Neuronal stem cell (in vitro differentiated cells): Measurements from ENCODE around the gene PABPN1.

Source experiments
- DNase-seq: peaks from one replicate; pipeline ENCODE4 v3.0.0-alpha.2; 2013; ENCODE audit warnings: low spot score
- H2AFZ ChIP-seq: one replicate; pipeline ENCODE4 v1.6.1; 2013; ENCODE audit warnings: mild to moderate bottlenecking, low read length, inconsistent platforms
- H2AK5ac ChIP-seq: 2 replicates; pipeline ENCODE4 v1.6.1; 2013; ENCODE audit warnings: low read depth, mild to moderate bottlenecking, inconsistent platforms, low read length, moderate library complexity, mixed read lengths
- H2BK120ac ChIP-seq: 2 replicates; pipeline ENCODE4 v1.6.1; 2013; ENCODE audit warnings: low read depth, mild to moderate bottlenecking, inconsistent platforms, low read length, moderate library complexity, mixed read lengths
- H2BK12ac ChIP-seq: one replicate; pipeline ENCODE4 v1.6.1; 2013; ENCODE audit warnings: low read length, inconsistent platforms
- H2BK15ac ChIP-seq: 2 replicates; pipeline ENCODE4 v1.6.1; 2013; ENCODE audit warnings: mild to moderate bottlenecking, low read length, inconsistent platforms, mixed read lengths
- H2BK5ac ChIP-seq: one replicate; pipeline ENCODE4 v1.6.1; 2013; ENCODE audit warnings: inconsistent platforms, mild to moderate bottlenecking, low read length, moderate library complexity
- H3K14ac ChIP-seq: one replicate; pipeline ENCODE4 v1.6.1; 2013; ENCODE audit warnings: low read length, inconsistent platforms
- H3K18ac ChIP-seq: 2 replicates; pipeline ENCODE4 v1.6.1; 2013; ENCODE audit warnings: low read length, inconsistent platforms
- H3K23ac ChIP-seq: 2 replicates; pipeline ENCODE4 v1.6.1; 2013; ENCODE audit warnings: low read depth, mild to moderate bottlenecking, mixed read lengths, low read length, inconsistent platforms; ENCODE audit not compliant: poor library complexity
- H3K27ac ChIP-seq: replicated peaks from 3 replicates; pipeline ENCODE4 v1.5.1; 2013; ENCODE audit warnings: low read length, inconsistent platforms
- H3K27me3 ChIP-seq, 3 experiments: 2 replicates each; pipeline ENCODE4 v1.6.1; 2013; ENCODE audit warnings: low read length in 3 of 3, mild to moderate bottlenecking in 2 of 3, inconsistent platforms in 1 of 3, low read depth in 1 of 3, mixed read lengths in 1 of 3, moderate library complexity in 1 of 3; ENCODE audit not compliant: control insufficient read depth in 3 of 3, insufficient read depth in 3 of 3
- H3K36me3 ChIP-seq, 2 donors: replicated peaks in 1 of 2; 2 replicates each; pipeline ENCODE4 v1.6.1; 2013; ENCODE audit warnings: low read length in 2 of 2; ENCODE audit not compliant: control insufficient read depth in 2 of 2, insufficient read depth in 2 of 2
- H3K4ac ChIP-seq: 2 replicates; pipeline ENCODE4 v1.6.1; 2013; ENCODE audit warnings: inconsistent platforms, mild to moderate bottlenecking, low read length, moderate library complexity
- H3K4me1 ChIP-seq, 2 donors: 1 replicate in 1 of 2; 2 replicates in 1 of 2; pipeline ENCODE4 v1.6.1; 2013; ENCODE audit warnings: low read length in 2 of 2, low read depth in 1 of 2; ENCODE audit not compliant: control insufficient read depth in 2 of 2, insufficient read depth in 1 of 2
- H3K4me2 ChIP-seq: one replicate; pipeline ENCODE4 v1.6.1; 2013; ENCODE audit warnings: mild to moderate bottlenecking, low read length, inconsistent platforms; ENCODE audit not compliant: insufficient read depth, poor library complexity, severe bottlenecking
- H3K4me3 ChIP-seq, 2 donors: 2 replicates each; pipeline ENCODE4 v1.5.1; 2013; ENCODE audit warnings: low read length in 2 of 2, mild to moderate bottlenecking in 2 of 2, inconsistent platforms in 1 of 2, moderate library complexity in 1 of 2
- H3K79me1 ChIP-seq: one replicate; pipeline ENCODE4 v1.6.1; 2013; ENCODE audit warnings: low read depth, mild to moderate bottlenecking, inconsistent platforms, low read length, moderate library complexity
- H3K9ac ChIP-seq: one replicate; pipeline ENCODE4 v1.6.1; 2013; ENCODE audit warnings: mild to moderate bottlenecking, low read depth, low read length, inconsistent platforms; ENCODE audit not compliant: poor library complexity
- H3K9me3 ChIP-seq, 2 donors: replicated peaks in 1 of 2; 2 replicates each; pipeline versions ENCODE3 to v1.6.1; 2013; ENCODE audit warnings: low read length in 2 of 2, mild to moderate bottlenecking in 2 of 2, inconsistent platforms in 1 of 2, low read depth in 1 of 2, mixed read lengths in 1 of 2, moderate library complexity in 1 of 2; ENCODE audit not compliant: control insufficient read depth in 2 of 2, insufficient read depth in 1 of 2
- H4K8ac ChIP-seq: one replicate; pipeline ENCODE4 v1.6.1; 2013; ENCODE audit warnings: low read depth, mild to moderate bottlenecking, inconsistent platforms, low read length, moderate library complexity
- H4K91ac ChIP-seq: one replicate; pipeline ENCODE4 v1.6.1; 2013; ENCODE audit warnings: low read length, low read depth, mild to moderate bottlenecking, inconsistent platforms; ENCODE audit not compliant: poor library complexity
- WGBS, 2 donors: extraction: QIAGEN DNeasy Blood & Tissue Kit; methylation state at CpG; one replicate each; pipeline ENCODE4 v1.1.7; 2013; ENCODE audit warnings: missing lambda C conversion rate in 2 of 2, mixed read lengths in 1 of 2; ENCODE audit not compliant: insufficient read length in 2 of 2, insufficient replicate concordance in 1 of 2; ENCODE audit errors: extremely low coverage in 2 of 2; 5-methylcytosine and 5-hydroxymethylcytosine counted together

PABPN1 gene

DNA sequence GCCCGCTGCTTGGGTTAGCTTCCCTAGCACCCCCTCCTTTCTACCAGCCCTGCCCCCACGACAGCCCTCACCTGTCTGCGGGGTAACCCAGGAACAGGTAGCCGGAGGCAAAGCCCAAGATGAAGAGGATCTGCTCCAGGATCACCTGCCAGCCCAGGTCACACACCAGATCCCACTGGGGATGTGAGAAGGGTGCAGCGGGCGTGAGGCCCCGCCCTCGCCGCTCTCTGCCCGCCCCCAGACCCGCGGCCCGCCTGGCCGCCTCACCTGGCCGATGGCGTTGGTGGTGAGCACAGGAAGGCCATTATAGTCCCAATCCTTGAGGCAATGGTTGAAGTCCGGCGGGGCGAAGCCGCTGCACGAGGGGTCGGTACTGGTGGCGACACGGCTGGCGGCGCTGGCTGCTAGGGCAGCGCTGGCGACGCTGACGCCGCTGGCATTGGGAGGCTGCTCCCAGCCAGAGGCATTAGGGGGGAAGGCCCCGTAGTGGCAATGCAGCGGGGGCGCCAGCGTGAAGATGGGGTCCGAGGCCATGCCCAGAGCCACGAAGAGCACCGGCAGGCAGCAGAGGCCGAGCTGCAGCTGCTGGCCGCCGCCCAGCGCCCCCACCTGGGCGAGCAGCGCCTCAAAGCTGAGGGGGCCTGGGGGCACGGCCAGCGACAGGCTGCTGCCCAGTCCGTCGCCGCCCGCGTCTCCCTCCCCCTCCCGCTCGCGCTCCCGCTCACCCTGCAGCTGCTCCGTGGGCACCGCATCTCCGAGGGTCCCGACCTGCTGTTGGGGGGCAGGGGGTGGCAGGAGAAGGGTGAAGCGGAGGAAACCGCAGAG lies 30.6 kb downstream of the PABPN1 start:
- peak overlapping the region; percentile 40 for H3K4ac ChIP-seq
- H3K9me3 ChIP-seq: no peaks in the 10 kb centered on the region
- H2AFZ ChIP-seq: peak overlapping the region; percentile 94
- H3K27ac ChIP-seq: no peak overlapping the region
- H2BK5ac ChIP-seq: peak overlapping the region; percentile 85
- WGBS, 2 donors: no CpG with 5 or more reads among the region's 61 CpGs
- peak overlapping the region; percentile 48 for H4K91ac ChIP-seq
- H2BK12ac ChIP-seq: peak overlapping the region; percentile 48
- peak overlapping the region; percentile 99 for H3K9ac ChIP-seq
- peaks cover 0 to 3% (median 0%) of the 10 kb centered on the region in 3 experiments for H3K27me3 ChIP-seq
- peak overlapping the region; percentile 75 for H3K23ac ChIP-seq
- peak overlapping the region; percentile 70 to 92 for H3K4me3 ChIP-seq
- H3K79me1 ChIP-seq: no peaks in the 10 kb centered on the region
- no peak overlapping the region for H4K8ac ChIP-seq
- peak; percentile 41 for DNase-seq
- H3K18ac ChIP-seq: peak overlapping the region; percentile 99
- H3K36me3 ChIP-seq: peaks cover 11 to 23% of the 10 kb centered on the region in 2 donors
- peak overlapping the region; percentile 40 for H2BK15ac ChIP-seq
- peak overlapping the region; percentile 99 for H3K4me2 ChIP-seq
- H3K4me1 ChIP-seq: peaks cover 0 to 9% of the 10 kb centered on the region in 2 donors
- peak overlapping the region; percentile 25 for H2BK120ac ChIP-seq
- peak overlapping the region; percentile 97 for H3K14ac ChIP-seq
- peak overlapping the region; percentile 66 for H2AK5ac ChIP-seq

DNA sequence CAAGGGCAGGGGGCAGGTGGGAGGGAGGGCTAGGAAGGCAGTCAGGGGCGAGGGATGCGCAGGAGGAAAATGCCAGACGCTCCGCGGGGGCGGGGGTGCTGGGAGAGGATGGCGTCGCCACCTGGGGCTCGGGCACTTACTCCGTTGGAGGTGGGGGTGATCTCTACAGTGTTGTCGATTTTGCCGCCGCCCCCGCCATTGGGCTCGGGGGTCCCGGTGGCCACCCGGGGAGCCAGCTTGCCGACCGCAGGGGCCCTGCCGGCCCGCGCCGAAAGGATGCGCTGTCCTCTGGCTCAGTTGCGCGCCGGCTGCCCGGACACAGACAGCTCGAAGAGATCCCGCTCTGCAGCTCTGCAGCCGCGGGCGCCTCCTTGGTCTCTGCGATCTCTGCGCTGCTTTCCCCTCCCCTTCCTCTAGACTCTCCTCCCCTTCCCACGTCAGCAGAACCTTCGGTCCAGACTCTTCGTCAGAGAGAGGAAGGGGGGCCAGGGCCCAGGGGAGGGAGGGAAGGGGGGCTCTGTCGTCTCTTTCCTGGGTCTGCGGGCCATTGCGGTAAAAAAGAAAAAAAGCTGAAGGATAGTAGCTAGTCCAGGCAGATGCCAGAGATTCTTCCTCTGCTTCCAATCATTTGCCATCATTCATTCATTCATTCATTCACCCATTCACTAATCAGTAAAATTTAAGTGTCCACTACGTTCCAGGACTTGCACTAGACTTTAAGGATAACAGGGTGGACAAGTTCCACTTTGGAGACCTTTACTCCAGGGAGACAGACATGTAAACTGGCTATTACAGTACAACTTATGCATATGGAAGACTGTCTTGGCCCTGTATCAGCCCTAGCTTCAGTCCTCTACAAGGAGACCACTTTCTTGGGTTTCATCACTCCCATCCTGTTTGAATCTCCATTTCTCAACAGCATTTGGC lies 31.5 kb downstream of the PABPN1 start, which contains the start of gene SLC22A17:
Gene SLC22A17 (minus strand): TSS at position 382 of the 927 bp plus-strand sequence.
- peak; percentile 82 for DNase-seq
- peaks cover 0 to 3% (median 0%) of the 10 kb centered on the region in 3 experiments for H3K27me3 ChIP-seq
- H3K4me2 ChIP-seq: peak within 1 kb of the TSS; percentile 99
- H2AFZ ChIP-seq: peak within 1 kb of the TSS; percentile 94
- H4K91ac ChIP-seq: peak within 1 kb of the TSS; percentile 48
- peak within 1 kb of the TSS; percentile 66 for H2AK5ac ChIP-seq
- peak within 1 kb of the TSS; percentile 85 for H2BK5ac ChIP-seq
- peak within 1 kb of the TSS; percentile 48 for H2BK12ac ChIP-seq
- H4K8ac ChIP-seq: no peak within 1 kb of the TSS
- H3K4me1 ChIP-seq: peaks cover 0 to 9% of the 10 kb centered on the region in 2 donors
- peak within 1 kb of the TSS; percentile 40 for H2BK15ac ChIP-seq
- H3K36me3 ChIP-seq: peaks cover 13 to 32% of the 10 kb centered on the region in 2 donors
- H3K27ac ChIP-seq: peak within 1 kb of the TSS; percentile 56
- peak within 1 kb of the TSS; percentile 99 for H3K18ac ChIP-seq
- peak within 1 kb of the TSS; percentile 75 for H3K23ac ChIP-seq
- no peaks in the 10 kb centered on the region for H3K9me3 ChIP-seq
- peak within 1 kb of the TSS; percentile 99 for H3K9ac ChIP-seq
- H3K14ac ChIP-seq: peak within 1 kb of the TSS; percentile 97
- H3K79me1 ChIP-seq: no peaks in the 10 kb centered on the region
- peak within 1 kb of the TSS; percentile 25 for H2BK120ac ChIP-seq
- no CpG with 5 or more reads among the region's 42 CpGs for WGBS, 2 donors
- peak within 1 kb of the TSS; percentile 40 for H3K4ac ChIP-seq
- peak within 1 kb of the TSS; percentile 70 to 92 for H3K4me3 ChIP-seq

DNA sequence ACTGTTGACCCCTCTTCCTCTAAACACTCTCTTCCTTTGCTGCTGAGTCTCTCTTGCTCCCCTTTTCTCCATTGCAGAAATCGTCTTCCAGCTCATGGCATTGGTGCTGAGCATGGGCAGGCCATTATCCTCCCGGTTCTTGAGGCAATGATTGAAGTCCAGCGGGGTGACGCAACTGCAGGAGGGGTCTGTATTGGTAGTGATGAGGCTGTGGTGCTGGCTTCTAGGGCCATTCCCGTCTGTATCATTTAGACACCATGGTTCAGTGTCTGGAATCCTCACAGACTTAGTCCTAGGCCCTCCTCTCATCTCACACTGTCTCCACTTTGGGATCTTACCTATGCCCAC lies 32.1 kb downstream of the PABPN1 start:
- H3K36me3 ChIP-seq: peaks cover 15 to 38% of the 10 kb centered on the region in 2 donors
- H3K27ac ChIP-seq: no peak overlapping the region
- no peak overlapping the region for H3K18ac ChIP-seq
- no peak overlapping the region for H4K8ac ChIP-seq
- no peak overlapping the region for H3K4ac ChIP-seq
- DNase-seq: no peak
- peaks cover 0 to 9% of the 10 kb centered on the region in 2 donors for H3K4me1 ChIP-seq
- H3K4me3 ChIP-seq: no peak overlapping the region
- no peak overlapping the region for H2BK5ac ChIP-seq
- H4K91ac ChIP-seq: no peak overlapping the region
- no peak overlapping the region for H2BK120ac ChIP-seq
- H3K79me1 ChIP-seq: no peaks in the 10 kb centered on the region
- H3K9ac ChIP-seq: no peak overlapping the region
- peak overlapping the region; percentile 94 for H2AFZ ChIP-seq
- no peak overlapping the region for H2AK5ac ChIP-seq
- H3K4me2 ChIP-seq: no peak overlapping the region
- H3K23ac ChIP-seq: no peak overlapping the region
- no peak overlapping the region for H2BK15ac ChIP-seq
- H3K27me3 ChIP-seq: peaks cover 0 to 3% (median 0%) of the 10 kb centered on the region in 3 experiments
- no peak overlapping the region for H2BK12ac ChIP-seq
- no CpG with 5 or more reads among the region's 5 CpGs for WGBS, 2 donors
- no peak overlapping the region for H3K14ac ChIP-seq
- H3K9me3 ChIP-seq: no peaks in the 10 kb centered on the region
